ENCODE measurements around the gene KRTAP10-12. TPM values are rescaled to one million over a fixed set of nuclear protein-coding genes. Genes with fewer than 3 reads are reported as not detected.

Gene KRTAP10-12
- total RNA-seq, 2 experiments from 2014 or later = not detected

DNA sequence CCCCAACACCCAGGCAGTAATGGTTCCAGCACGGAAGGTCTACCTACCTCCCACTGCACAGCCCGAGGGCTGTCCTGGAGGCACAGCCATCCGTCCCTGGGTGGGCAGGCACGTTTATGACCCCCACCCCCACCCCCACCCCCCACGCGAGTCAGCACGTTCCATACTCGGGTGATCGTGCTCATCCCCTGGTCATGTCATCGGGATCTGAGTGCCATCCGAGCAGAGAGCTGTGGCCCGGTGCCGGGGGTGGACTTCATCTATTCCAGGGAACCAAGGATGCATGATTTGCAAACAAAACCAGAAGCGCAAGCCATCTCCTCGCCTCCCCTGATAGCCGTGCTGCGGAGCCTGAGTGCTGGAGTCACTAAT lies 13.3 kb downstream of the KRTAP10-12 start:
- H3K27ac Mint-ChIP-seq = no peak overlapping the region
- peaks cover 68% of the 10 kb centered on the region for H3K27me3 Mint-ChIP-seq
- no peak overlapping the region for H3K4me3 Mint-ChIP-seq
- intact Hi-C loops (cut with DNase I, micrococcal nuclease) = no loop called here
- POLR2A ChIA-PET = no interaction called here
- DNase-seq (no peak), ATAC-seq (no peak)
- peaks cover 9% of the 10 kb centered on the region for H3K36me3 Mint-ChIP-seq (ENCODE audit: low read depth)
- peaks cover 25% of the 10 kb centered on the region for H3K4me1 Mint-ChIP-seq
- CTCF ChIA-PET = no interaction called here
- peaks cover 8% of the 10 kb centered on the region for H3K9me3 Mint-ChIP-seq (ENCODE audit: low read depth)

DNA sequence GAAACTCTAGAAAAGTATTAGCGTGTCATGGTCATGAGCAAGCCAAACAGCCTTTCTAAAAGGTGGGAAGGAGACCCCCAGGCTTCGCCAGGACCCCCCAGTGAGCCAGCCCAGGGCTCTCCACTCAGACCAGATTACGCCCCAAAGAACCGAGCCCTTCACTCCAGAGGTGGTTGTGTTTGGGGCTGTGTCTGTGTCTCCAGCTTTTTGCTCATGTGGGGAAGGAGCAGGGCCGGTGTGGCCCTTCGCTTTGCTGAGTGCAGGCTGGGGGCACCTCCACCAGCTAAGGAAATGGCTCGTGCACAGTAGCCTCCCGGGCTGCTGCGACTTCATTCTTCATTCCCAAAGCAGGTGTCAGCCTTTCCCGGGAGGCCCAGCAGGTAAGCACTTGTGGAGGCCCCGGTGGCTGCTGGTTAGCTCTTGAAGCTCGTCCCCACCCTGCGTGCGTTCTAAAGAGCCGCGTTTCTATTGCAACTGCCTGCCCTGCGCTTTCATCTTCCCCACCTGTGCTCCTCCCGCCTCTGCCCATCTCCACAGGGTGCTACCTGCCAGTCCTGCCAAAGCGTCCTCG lies 13.9 kb downstream of the KRTAP10-12 start:
- Mint-ChIP-seq H3K27ac (no peak overlapping the region), H3K9me3 (ENCODE audit: low read depth) (peaks cover 6% of the 10 kb centered on the region), H3K4me1 (peaks cover 26% of the 10 kb centered on the region), H3K27me3 (peaks cover 66% of the 10 kb centered on the region), H3K4me3 (no peak overlapping the region), H3K36me3 (ENCODE audit: low read depth) (peaks cover 6% of the 10 kb centered on the region)
- ChIA-PET CTCF (interaction anchor here (0.9 kb wide), 1 partner anchor 83 kb away, joined by 3 read pairs; no protein-coding TSS in a partner anchor), POLR2A (no interaction called here)
- ATAC-seq (no peak), DNase-seq (no peak)
- intact Hi-C loops (cut with DNase I, micrococcal nuclease) = no loop called here

DNA sequence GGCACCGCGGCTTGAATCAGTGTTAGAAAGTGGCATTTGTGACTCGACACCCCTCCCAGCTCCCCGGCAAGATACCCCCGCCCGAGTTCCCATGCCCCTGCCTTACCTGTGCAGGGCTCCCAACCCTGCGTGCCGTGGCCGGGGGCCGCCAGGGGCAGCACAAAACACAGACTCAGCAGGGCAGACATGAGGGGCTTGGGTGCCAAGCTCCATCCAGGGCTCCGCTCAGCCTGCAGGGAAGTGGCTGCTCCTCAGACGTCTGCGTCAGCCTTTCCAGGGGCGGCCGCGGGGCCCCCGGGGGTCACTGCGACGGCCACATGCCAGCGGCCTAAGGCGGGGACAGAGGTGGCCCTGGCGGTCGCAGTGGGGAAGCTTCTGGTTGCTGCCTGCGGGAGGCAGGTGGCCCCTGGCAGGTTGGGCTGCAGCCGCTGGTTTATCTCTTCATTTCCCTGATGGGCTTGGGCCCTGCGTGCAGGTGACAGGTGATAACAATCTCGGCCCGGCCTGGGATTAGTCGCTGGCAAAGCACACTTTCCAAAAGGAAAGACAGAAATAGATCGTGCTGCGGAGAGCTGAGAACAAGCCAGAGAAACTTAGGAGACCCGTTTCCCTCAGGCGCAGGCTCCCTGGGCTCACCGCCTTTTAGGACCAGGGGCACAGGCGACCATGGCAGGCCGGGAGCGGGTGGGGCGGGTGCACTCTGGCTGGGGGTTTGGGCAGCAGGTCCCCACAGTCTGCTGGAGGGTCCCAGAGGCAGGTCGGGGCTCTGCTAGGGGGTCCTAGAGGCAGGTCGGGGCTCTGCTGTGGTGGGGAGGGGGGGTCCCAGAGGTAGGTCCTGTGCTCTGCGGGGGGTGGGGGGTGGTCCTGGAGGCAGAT lies 14.6 kb downstream of the KRTAP10-12 start, which contains the start of gene TSPEAR:
TSS of gene TSPEAR (minus strand) at position 246 of the 876 bp plus-strand sequence. CDS start at position 188, 58 bp downstream.
- H3K27me3 Mint-ChIP-seq = peaks cover 62% of the 10 kb centered on the region
- intact Hi-C loops (cut with DNase I, micrococcal nuclease) = no loop called here
- ChIA-PET CTCF (interaction anchor here (0.7 to 0.9 kb wide), 2 partner anchors 82 to 87 kb away, joined by 3 read pairs; no protein-coding TSS in a partner anchor), POLR2A (no interaction called here)
- H3K27ac Mint-ChIP-seq = no peak within 1 kb of the TSS
- DNase-seq = no peak
- H3K4me3 Mint-ChIP-seq = no peak within 1 kb of the TSS
- ATAC-seq = no peak
- H3K36me3 Mint-ChIP-seq (ENCODE audit: low read depth) = no peaks in the 10 kb centered on the region
- peaks cover 26% of the 10 kb centered on the region for H3K4me1 Mint-ChIP-seq
- no peaks in the 10 kb centered on the region for H3K9me3 Mint-ChIP-seq (ENCODE audit: low read depth)

DNA sequence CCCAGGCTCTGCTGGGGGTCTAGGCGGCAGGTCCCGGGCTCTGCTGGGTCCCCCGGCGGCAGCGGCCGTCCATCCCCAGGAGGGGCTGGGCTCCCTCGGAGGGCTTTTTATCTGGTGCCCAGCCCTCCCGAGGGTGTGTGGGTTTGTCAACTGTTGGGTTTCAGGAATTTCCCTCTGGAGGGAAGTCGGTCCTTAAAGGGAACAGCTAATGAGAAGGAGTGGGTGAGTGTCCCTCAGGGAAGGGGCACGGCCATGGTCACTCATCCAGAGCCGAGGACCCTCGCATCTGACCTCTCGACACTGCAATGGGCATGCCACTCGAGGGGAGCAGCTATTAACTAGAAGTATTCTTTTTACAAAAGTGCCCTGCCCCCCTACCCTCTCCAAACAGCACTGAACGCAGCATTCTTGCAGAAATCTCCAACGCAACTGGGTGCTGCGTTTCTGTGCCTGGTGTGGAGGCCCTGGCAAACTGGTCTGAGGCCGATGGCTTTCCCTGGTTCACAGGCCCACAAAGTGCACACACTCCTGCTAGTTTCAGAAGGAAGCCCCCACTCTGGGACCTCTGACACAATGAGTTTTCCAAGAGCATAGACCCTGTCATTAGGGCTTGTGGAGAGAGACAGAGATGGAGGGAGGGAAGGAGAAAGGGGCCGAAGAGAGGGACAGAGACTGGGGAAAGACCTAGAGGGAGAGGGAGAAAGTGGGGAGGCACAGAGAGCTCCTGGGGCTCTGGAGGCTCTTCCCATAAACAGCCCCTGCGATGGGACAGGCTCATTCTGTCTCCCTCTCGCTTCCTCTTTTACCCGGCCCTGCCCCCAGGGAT lies 15.4 kb downstream of the KRTAP10-12 start:
- Mint-ChIP-seq H3K4me3 (no peak overlapping the region), H3K36me3 (ENCODE audit: low read depth) (no peaks in the 10 kb centered on the region), H3K9me3 (ENCODE audit: low read depth) (no peaks in the 10 kb centered on the region), H3K4me1 (peaks cover 26% of the 10 kb centered on the region), H3K27ac (no peak overlapping the region), H3K27me3 (peaks cover 60% of the 10 kb centered on the region)
- ATAC-seq (no peak), DNase-seq (no peak)
- POLR2A ChIA-PET = no interaction called here
- intact Hi-C loops (cut with DNase I, micrococcal nuclease) = no loop called here
- CTCF ChIA-PET = interaction anchor here (0.7 kb wide), 1 partner anchor 86 kb away, joined by 3 read pairs; no protein-coding TSS in a partner anchor

DNA sequence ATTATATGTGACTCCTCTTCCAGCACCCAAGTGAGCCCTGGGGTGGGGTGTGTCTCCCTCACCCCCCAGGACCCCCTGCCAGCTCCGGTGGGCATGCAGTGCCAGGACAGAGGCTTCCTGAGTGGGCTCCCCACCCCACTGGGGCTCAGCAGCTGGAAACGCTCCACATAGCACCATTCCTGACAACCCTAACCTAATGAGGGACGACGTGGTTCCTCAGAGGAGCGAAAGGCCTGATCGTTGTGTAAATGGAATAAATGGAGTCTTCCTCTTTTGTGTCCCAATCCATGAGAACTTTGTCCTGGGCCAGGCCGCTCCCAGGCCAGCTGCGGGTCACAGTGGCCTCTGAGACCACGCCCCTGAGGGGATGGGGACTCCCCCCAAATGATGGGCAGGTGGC lies 16.2 kb downstream of the KRTAP10-12 start:
- peaks cover 26% of the 10 kb centered on the region for H3K4me1 Mint-ChIP-seq
- intact Hi-C loops (cut with DNase I, micrococcal nuclease) = no loop called here

DNA sequence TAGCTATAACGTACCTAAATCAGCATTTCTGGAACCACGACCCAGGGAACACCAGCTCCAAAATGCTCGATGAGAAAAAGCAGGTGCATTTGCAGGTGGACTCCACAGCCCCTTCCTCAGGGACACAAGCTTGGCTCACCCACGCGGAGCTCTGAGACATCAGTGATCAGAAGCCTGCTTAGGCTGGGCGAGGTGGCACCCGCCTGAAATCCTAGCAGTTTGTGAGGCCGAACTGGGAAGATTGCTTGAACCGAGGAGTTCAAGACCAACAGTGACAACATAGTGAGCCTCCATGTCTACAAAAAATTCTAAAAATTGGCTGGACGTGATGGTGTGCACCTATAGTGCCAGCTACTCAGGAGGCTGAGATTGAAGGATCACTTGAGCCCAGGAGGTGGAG lies 16.9 kb downstream of the KRTAP10-12 start:
- CTCF ChIA-PET = no interaction called here
- Mint-ChIP-seq H3K4me3 (no peak overlapping the region), H3K4me1 (peaks cover 21% of the 10 kb centered on the region), H3K27me3 (peaks cover 49% of the 10 kb centered on the region), H3K9me3 (ENCODE audit: low read depth) (no peaks in the 10 kb centered on the region), H3K27ac (no peak overlapping the region), H3K36me3 (ENCODE audit: low read depth) (no peaks in the 10 kb centered on the region)
- POLR2A ChIA-PET = no interaction called here
- intact Hi-C loops (cut with DNase I, micrococcal nuclease) = no loop called here
- ATAC-seq (no peak), DNase-seq (no peak)

More for the DNA sequence above, 16.2 kb downstream of the KRTAP10-12 start:
- Mint-ChIP-seq H3K27ac (no peak overlapping the region), H3K4me3 (no peak overlapping the region), H3K36me3 (ENCODE audit: low read depth) (no peaks in the 10 kb centered on the region), H3K27me3 (peaks cover 53% of the 10 kb centered on the region), H3K9me3 (ENCODE audit: low read depth) (no peaks in the 10 kb centered on the region)
- ChIA-PET POLR2A (no interaction called here), CTCF (no interaction called here)
- DNase-seq (no peak), ATAC-seq (no peak)

DNA sequence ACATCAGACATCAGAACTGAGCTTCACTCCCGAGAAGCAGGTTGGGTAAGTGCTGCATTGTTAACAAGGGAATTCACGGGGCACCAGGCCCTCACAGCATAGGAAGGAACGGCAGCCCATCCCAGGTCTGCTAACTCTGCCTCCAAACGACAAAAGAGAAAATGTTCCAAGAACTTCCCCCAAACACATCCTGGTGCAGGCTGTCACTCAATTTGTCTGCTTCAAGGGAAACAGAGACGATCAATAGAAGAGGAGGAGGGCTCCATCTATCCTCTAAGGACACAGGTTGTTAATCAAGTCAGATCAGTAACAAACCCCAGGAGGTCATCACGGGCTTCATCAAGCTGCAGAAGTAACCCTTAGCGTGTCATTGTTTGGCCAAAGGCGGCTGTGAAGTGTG lies 17.9 kb downstream of the KRTAP10-12 start:
- CTCF ChIA-PET = no interaction called here
- intact Hi-C loops (cut with DNase I, micrococcal nuclease) = no loop called here

DNA sequence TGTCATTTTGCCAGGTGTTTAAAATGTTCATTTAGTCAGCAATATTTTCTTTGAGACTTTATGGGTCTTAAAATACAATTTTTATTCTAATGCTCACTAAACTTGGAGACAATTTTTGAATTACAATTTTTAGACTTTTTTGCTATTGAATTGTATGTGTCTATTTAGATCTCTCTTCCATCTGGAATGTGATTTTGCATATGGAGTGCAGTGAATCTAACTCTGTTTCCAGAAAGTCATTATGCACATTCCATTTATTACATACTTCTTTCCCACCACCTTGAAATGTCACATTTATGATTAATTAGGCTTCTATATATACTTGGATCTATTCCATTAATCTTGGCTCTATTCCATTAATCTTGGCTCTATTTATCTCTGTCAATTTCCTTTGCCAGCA lies 20.0 kb downstream of the KRTAP10-12 start:
- H3K27ac Mint-ChIP-seq = no peak overlapping the region

More for the DNA sequence above, 17.9 kb downstream of the KRTAP10-12 start:
- Mint-ChIP-seq H3K36me3 (ENCODE audit: low read depth) (no peaks in the 10 kb centered on the region), H3K27ac (no peak overlapping the region), H3K9me3 (ENCODE audit: low read depth) (no peaks in the 10 kb centered on the region), H3K27me3 (peaks cover 46% of the 10 kb centered on the region), H3K4me1 (peaks cover 12% of the 10 kb centered on the region), H3K4me3 (no peak overlapping the region)
- no peak for ATAC-seq
- no peak for DNase-seq
- POLR2A ChIA-PET = no interaction called here

DNA sequence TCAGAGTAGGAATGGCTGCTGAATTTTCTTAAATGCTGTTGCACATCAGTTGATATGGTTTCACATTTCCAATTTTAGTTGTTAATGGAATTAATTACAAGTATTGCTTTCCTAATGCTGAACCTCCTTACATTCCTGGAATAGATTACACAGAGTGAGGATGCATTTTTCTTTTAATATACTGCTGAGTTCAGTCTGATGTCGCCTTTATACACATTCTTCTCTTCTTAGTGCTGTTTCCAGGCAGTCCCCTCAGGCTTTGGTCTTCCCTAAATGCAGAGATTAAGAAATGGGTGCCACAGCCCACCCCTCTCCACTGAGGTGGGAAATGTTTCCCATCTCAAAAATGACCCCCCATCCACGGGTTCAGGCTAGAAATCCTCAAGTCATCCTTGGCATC lies 21.1 kb downstream of the KRTAP10-12 start:
- ATAC-seq (no peak), DNase-seq (no peak)
- H3K4me1 Mint-ChIP-seq = peaks cover 7% of the 10 kb centered on the region
- no peaks in the 10 kb centered on the region for H3K9me3 Mint-ChIP-seq (ENCODE audit: low read depth)
- intact Hi-C loops (cut with DNase I, micrococcal nuclease) = loop anchor here in 1 of 2 experiments (2.0 kb wide), 1 partner anchor 65 kb away; no protein-coding TSS in a partner anchor
- no peak overlapping the region for H3K4me3 Mint-ChIP-seq
- ChIA-PET CTCF (no interaction called here), POLR2A (no interaction called here)
- H3K36me3 Mint-ChIP-seq (ENCODE audit: low read depth) = no peaks in the 10 kb centered on the region
- H3K27ac Mint-ChIP-seq = no peak overlapping the region
- peaks cover 38% of the 10 kb centered on the region for H3K27me3 Mint-ChIP-seq

More for the DNA sequence above, 20.0 kb downstream of the KRTAP10-12 start:
- no peak for DNase-seq
- Mint-ChIP-seq H3K4me3 (no peak overlapping the region), H3K36me3 (ENCODE audit: low read depth) (no peaks in the 10 kb centered on the region), H3K9me3 (ENCODE audit: low read depth) (no peaks in the 10 kb centered on the region), H3K27me3 (peaks cover 39% of the 10 kb centered on the region), H3K4me1 (peaks cover 5% of the 10 kb centered on the region)
- intact Hi-C loops (cut with DNase I, micrococcal nuclease) = no loop called here
- ChIA-PET POLR2A (no interaction called here), CTCF (no interaction called here)
- ATAC-seq = no peak

DNA sequence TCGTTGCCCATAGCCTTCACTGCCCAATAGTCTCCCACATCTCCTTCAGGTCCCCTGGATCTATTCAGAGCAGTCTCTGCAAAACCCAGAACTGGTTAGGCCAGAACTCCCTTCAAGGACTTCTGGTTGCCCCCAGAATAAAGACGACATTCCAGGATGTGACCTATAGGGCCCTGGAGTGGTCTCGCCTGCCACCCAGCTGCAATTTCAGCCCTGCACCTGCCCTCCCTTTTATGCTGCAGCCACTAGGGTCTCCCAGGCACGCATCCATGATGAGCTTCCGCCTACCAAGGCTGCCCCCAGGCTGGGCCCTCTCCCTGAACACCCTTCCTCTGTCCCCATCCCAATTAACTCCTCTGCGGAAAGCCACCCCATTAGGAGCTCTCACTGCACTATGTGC lies 21.6 kb downstream of the KRTAP10-12 start:
- H3K36me3 Mint-ChIP-seq (ENCODE audit: low read depth) = no peaks in the 10 kb centered on the region
- POLR2A ChIA-PET = interaction anchor here (0.6 kb wide), 1 partner anchor 44 kb away, joined by 4 read pairs; no protein-coding TSS in a partner anchor
- no peak for DNase-seq
- peaks cover 10% of the 10 kb centered on the region for H3K4me1 Mint-ChIP-seq
- no peaks in the 10 kb centered on the region for H3K9me3 Mint-ChIP-seq (ENCODE audit: low read depth)
- H3K4me3 Mint-ChIP-seq = no peak overlapping the region
- CTCF ChIA-PET = no interaction called here
- intact Hi-C loops (cut with DNase I, micrococcal nuclease) = loop anchor here in 1 of 2 experiments (2.0 kb wide), 1 partner anchor 64 kb away; no protein-coding TSS in a partner anchor
- peaks cover 36% of the 10 kb centered on the region for H3K27me3 Mint-ChIP-seq
- no peak overlapping the region for H3K27ac Mint-ChIP-seq
- ATAC-seq = no peak

DNA sequence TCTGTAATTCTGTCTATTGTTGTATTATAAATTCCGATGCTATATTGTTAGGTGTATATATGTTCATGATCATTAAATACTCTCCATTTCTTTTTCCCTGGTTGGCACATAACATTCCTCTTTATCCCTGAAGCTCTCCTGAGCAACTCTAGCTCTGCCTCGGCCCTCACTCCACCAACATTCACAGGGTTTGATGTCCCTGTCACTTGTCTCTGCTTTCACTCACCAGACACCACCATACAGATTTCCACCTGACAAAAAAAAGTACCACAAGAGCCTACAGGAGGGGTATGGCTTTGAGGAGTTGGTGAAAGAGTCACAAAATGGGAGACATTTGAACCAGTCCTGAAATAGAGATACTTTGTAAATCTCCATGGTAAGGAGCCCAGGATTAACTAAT lies 23.2 kb downstream of the KRTAP10-12 start:
- Mint-ChIP-seq H3K9me3 (ENCODE audit: low read depth) (no peaks in the 10 kb centered on the region), H3K36me3 (ENCODE audit: low read depth) (no peaks in the 10 kb centered on the region), H3K4me3 (no peak overlapping the region), H3K27ac (no peak overlapping the region), H3K4me1 (peaks cover 10% of the 10 kb centered on the region), H3K27me3 (peaks cover 32% of the 10 kb centered on the region)
- DNase-seq = no peak
- ChIA-PET POLR2A (interaction anchor here (0.6 kb wide), 1 partner anchor 856 kb away, joined by 3 read pairs; no protein-coding TSS in a partner anchor), CTCF (interaction anchor here (1.8 kb wide), 1 partner anchor 73 kb away, joined by 5 read pairs; no protein-coding TSS in a partner anchor)
- no peak for ATAC-seq
- intact Hi-C loops (cut with DNase I, micrococcal nuclease) = no loop called here

Measured in activated CD4-positive, alpha-beta T cell treated with anti-CD3 and anti-CD28 coated beads for 36 hours (primary cell).